Activated T-cell treated with anti-CD3 and anti-CD28 coated beads, Interleukin-2, amount 50 U/mL, for 72 hours (primary cell): Measurements from ENCODE around the gene ABCC4. TPM values are rescaled to one million over a fixed set of nuclear protein-coding genes. Genes with fewer than 3 reads are reported as not detected.
"Not testable (repeated sequence)": the region's sequence is repeated elsewhere in the genome, so short reads cannot be mapped to it uniquely, and the experiment has no call there.

Experiments used
- ATAC-seq, 2 donors: fragments of 150-1000 bp; cut with Tn5 transposase; replicated peaks in 1 of 2; 2 replicates each; pipeline ENCODE4 v1.10.0; 2021; ENCODE audit warnings: moderate library complexity in 2 of 2, mild to moderate bottlenecking in 1 of 2
- DNase-seq, 2 donors: peaks; one replicate each; pipeline ENCODE4 v3.0.0; 2021 to 2022; ENCODE audit warnings: mixed read lengths in 1 of 2
- H3K27ac Mint-ChIP-seq: one replicate; pipeline ENCODE4 v1.8.0; 2022; ENCODE audit warnings: mild to moderate bottlenecking, moderate library complexity, mixed read lengths
- H3K27me3 Mint-ChIP-seq: one replicate; pipeline ENCODE4 v1.8.0; 2022; ENCODE audit warnings: low read depth, mixed read lengths
- H3K36me3 Mint-ChIP-seq, 2 donors: one replicate each; pipeline ENCODE4 v1.8.0; 2022; ENCODE audit warnings: mixed read lengths in 2 of 2, mild to moderate bottlenecking in 1 of 2; ENCODE audit not compliant: insufficient read depth in 2 of 2
- H3K4me1 Mint-ChIP-seq: one replicate; pipeline ENCODE4 v1.8.0; 2022; ENCODE audit warnings: low read depth, mixed read lengths
- H3K4me3 Mint-ChIP-seq, 2 donors: one replicate each; pipeline ENCODE4 v1.8.0; 2022; ENCODE audit warnings: mild to moderate bottlenecking in 2 of 2, mixed read lengths in 2 of 2, moderate library complexity in 2 of 2
- H3K9me3 Mint-ChIP-seq, 2 donors: one replicate each; pipeline ENCODE4 v1.8.0; 2022; ENCODE audit warnings: mixed read lengths in 2 of 2
- total RNA-seq, 2 donors: library from RNA; stranded (reverse); gene quantifications; one replicate each; pipeline ENCODE4 v1.2.3, GENCODE V29; 2022

ABCC4 gene
- total RNA-seq, 2 donors from 2014 or later: 8.6 to 10.0 TPM

DNA sequence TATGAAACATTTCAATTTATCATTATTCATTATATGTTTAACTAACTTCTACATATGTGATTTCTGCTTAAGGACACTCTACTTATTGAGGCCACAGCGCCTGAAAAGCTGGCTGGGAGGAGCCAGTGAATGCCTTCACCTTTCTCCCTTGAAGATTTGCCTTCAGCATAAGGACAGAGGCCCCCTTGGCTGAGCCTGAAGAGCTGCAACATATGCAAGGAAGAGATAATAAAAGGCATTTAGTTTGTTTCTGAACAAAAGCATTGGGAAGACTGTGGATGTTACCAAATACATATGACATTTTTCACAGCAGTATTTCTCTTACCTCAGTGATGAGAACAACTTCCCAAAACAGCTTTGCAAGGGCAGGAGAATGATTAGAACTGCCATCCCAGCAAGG, 92.1 kb downstream of the ABCC4 start:
- no peak for ATAC-seq
- Mint-ChIP-seq H3K9me3 (no peaks in the 10 kb centered on the region), H3K27ac (no peak overlapping the region), H3K36me3 (peaks cover 3 to 6% of the 10 kb centered on the region in 2 donors), H3K4me3 (no peak overlapping the region), H3K4me1 (no peaks in the 10 kb centered on the region), H3K27me3 (no peaks in the 10 kb centered on the region)
- no peak for DNase-seq

DNA sequence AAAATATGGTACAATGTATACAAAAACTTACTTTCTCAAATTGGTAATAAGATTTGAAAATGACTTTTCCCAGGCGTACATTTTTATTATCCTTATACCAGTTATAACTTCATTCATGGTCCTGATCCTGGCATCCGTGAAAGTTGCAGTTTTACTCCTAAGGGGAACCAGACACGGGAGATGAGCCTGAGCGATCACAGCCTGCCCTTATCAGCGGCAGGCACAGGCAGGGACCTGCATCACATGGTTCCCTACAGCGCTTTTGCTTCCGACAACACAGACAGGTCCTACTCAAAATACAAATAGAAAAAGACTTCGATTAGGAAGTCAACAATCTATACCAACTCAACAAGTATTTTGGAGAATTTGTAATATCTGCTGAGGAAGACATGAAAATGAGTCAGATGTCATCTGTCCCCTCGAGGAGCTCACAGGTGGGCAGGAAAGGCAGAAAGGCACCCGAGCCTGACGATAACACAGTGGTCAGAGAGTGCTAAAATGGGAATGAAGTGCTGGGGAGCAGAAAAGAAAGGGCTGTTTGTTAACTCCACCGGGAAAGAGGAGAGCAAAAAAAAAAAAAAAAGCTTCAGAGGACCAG, 93.4 kb downstream of the ABCC4 start:
- DNase-seq: no peak

DNA sequence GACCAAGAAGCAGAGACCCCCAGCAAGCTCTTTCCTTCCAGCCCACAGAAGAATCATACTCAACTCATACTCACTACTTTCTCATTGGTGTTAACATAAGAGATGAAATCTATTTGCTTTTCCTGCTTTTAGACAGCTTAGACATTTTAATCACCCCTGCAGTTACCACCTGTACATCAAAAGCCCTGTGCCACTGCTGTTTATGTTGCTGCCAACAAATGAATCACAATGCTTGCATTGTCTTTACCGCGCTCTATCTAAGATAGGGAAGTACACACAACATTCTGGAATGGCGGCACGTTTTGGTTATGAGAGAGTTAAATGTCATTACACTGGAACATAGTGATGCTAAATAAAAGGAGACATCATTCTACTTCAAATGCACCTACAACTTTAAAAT, 95.1 kb downstream of the ABCC4 start:
- Mint-ChIP-seq H3K9me3 (no peaks in the 10 kb centered on the region), H3K36me3 (peaks cover 2 to 4% of the 10 kb centered on the region in 2 donors), H3K27ac (no peak overlapping the region), H3K27me3 (no peaks in the 10 kb centered on the region), H3K4me1 (no peaks in the 10 kb centered on the region), H3K4me3 (no peak overlapping the region)
- ATAC-seq (no peak), DNase-seq (no peak)

More for the DNA sequence above, 93.4 kb downstream of the ABCC4 start:
- ATAC-seq: no peak
- Mint-ChIP-seq H3K27ac (no peak overlapping the region), H3K4me3 (no peak overlapping the region), H3K27me3 (no peaks in the 10 kb centered on the region), H3K36me3 (peaks cover 3 to 5% of the 10 kb centered on the region in 2 donors), H3K9me3 (no peaks in the 10 kb centered on the region), H3K4me1 (no peaks in the 10 kb centered on the region)

DNA sequence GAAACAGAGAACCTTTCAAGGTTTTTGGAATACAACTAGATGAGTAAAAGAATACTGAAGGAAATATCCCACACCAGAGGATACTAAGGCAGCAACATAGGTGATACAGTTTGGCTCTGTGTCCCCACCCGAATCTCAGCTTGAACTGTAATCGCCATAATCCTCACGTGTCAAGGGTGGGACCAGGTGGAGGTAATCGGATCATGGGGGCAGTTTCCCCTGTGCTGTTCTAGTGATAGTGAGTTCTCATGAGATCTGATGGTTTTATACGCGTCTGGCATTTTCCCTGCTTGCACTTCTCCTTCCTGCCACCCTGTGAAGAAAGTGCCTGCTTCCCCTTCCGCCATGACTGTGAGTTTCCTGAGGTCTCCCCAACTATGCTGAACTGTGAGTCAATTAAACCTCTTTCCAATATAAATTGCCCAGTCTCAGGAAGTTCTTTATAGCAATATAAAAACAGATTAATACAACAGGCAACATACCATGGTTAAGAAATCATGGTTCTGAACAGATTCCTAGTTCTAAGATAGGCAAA, 97.0 kb downstream of the ABCC4 start:
- Mint-ChIP-seq H3K27ac (no peak overlapping the region), H3K4me1 (no peaks in the 10 kb centered on the region), H3K36me3 (peaks cover 8 to 10% of the 10 kb centered on the region in 2 donors), H3K9me3 (no peaks in the 10 kb centered on the region), H3K4me3 (no peak overlapping the region), H3K27me3 (no peaks in the 10 kb centered on the region)
- DNase-seq (no peak), ATAC-seq (no peak)

DNA sequence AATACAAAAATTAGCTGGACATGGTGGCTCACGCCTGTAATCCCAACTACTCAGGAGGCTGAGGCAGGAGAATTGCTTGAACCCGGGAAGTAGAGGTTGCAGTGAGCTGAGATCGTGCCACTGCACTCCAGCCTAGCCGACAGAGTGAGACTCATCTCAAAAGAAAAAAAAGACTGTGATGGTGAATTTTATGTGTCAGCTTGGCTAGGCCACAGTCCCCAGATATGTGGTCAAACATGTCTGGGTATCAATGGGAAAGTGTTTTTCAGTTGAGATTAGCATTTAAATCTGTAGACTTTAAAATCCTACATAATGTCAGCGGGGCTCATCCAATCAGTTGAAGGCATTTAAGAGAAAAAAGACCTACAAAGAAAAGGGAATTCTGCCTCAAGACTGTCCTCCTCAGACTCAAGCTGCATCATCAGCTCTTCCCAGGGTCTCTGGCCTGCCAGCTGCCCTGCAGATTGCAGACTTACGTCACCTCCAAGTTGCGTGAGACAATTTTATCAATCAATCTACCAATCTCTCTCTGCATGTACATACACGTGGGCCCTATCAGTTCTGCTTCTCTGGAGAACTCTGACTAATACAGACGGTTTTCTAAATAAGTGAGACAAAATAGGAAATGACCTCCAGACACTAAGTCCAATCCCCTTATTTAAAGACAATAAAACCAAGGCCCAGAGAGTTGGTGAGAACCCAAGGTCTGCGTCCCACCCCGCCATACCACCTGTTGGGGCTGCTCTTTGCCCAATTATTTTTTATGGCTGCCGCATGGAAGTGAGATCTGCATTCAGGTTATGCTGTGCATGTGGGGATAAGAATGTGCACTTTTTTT, 99.2 kb downstream of the ABCC4 start:
- H3K4me1 Mint-ChIP-seq: no peaks in the 10 kb centered on the region
- H3K27ac Mint-ChIP-seq: no peak overlapping the region
- H3K9me3 Mint-ChIP-seq: peaks cover 0 to 7% of the 10 kb centered on the region in 2 donors
- H3K27me3 Mint-ChIP-seq: no peaks in the 10 kb centered on the region
- ATAC-seq: peak in 1 of 2 donors; percentile 50
- DNase-seq: no peak
- no peak overlapping the region for H3K4me3 Mint-ChIP-seq
- peaks cover 12 to 17% of the 10 kb centered on the region in 2 donors for H3K36me3 Mint-ChIP-seq

DNA sequence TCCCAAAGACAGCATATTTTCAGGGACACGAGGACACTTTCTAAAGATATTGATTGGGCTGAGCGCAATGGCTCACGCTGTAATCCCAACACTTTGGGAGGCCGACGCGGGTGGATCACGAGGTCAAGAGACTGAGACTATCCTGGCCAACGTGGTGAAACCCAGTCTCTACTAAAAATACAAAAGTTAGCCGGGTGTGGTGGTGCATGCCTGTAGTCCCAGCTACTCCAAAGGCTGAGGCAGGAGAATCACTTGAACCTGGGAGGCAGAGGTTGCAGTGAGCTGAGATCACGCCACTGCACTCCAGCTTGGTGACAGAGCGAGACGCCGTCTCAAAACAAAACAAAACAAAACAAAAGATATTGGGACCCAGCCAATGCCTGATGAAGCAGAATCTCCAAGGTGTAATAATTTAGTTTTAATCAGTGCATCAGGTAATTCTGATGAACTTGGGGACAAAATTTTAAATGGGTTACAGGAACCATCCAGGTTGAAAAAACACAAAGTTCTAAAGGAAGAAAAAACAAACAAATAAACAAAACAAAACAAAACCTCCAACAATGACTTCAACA, 100.8 kb downstream of the ABCC4 start:
- not testable (repeated sequence) for DNase-seq, H3K27ac Mint-ChIP-seq, H3K27me3 Mint-ChIP-seq, H3K4me3 Mint-ChIP-seq, ATAC-seq, H3K4me1 Mint-ChIP-seq, H3K9me3 Mint-ChIP-seq
- peaks cover 12 to 17% of the 10 kb centered on the region in 2 donors for H3K36me3 Mint-ChIP-seq

DNA sequence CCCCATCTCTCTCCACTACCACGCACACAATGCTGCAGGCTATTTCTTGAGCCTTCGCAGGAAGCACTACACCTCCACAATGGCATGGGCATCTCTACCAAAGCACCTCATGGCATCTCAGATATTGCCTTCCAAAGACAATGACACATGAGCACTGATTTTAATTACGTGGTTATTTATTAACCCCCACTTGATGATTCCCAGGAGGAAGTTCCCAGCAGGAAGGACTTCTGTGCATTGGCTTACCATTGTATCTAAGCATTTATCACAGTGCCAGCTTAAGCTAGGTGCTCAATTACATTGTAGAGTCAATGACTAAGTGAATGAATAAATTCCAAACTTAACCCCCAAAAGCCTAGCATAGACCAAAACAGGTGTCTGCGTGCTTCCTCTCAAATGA, 101.4 kb downstream of the ABCC4 start:
- H3K4me1 Mint-ChIP-seq: no peaks in the 10 kb centered on the region
- DNase-seq (no peak), ATAC-seq (no peak)
- no peak overlapping the region for H3K27ac Mint-ChIP-seq
- peaks cover 12 to 17% of the 10 kb centered on the region in 2 donors for H3K36me3 Mint-ChIP-seq
- H3K27me3 Mint-ChIP-seq: no peaks in the 10 kb centered on the region
- no peak overlapping the region for H3K4me3 Mint-ChIP-seq
- H3K9me3 Mint-ChIP-seq: peaks cover 0 to 7% of the 10 kb centered on the region in 2 donors

DNA sequence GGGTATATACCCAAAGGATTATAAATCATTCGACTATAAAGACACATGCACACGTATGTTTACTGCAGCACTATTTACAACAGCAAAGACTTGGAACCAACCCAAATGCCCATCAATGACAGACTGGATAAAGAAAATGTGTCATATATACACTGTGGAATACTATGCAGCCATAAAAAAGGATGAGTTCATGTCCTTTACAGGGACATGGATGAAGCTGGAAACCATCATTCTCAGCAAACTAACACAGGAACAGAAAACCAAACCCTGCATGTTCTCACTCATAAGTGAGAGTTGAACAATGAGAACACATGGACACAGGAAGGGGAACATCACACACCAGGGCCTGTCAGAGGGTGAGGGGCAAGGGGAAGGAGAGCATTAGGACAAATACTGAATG, 102.6 kb downstream of the ABCC4 start:
- H3K36me3 Mint-ChIP-seq: peaks cover 12 to 17% of the 10 kb centered on the region in 2 donors
- H3K4me3 Mint-ChIP-seq, H3K27me3 Mint-ChIP-seq, H3K9me3 Mint-ChIP-seq, DNase-seq, H3K27ac Mint-ChIP-seq, ATAC-seq, H3K4me1 Mint-ChIP-seq: not testable (repeated sequence)

DNA sequence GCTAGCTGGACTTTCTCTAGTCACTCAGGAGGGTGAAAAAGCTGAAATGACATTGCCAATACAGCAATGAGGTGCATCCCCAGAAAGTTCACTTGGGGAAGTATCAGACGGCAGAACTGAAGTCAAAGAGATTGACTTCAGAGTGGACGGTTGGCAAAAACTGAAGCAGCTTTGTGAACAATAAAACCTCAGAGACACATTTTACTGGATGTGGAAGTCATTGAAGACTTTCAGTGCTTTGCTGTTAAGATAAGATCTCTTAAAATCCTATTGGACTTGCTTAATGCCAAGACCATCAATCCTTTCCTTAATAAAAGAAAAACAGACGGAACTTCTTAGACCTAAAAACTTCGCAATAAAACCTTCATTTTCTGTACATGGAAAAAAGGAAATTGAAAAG, 103.7 kb downstream of the ABCC4 start:
- Mint-ChIP-seq H3K9me3 (peaks cover 0 to 7% of the 10 kb centered on the region in 2 donors), H3K4me1 (no peaks in the 10 kb centered on the region), H3K36me3 (peaks cover 12 to 17% of the 10 kb centered on the region in 2 donors), H3K4me3 (no peak overlapping the region), H3K27ac (no peak overlapping the region), H3K27me3 (no peaks in the 10 kb centered on the region)
- DNase-seq (no peak), ATAC-seq (no peak)

DNA sequence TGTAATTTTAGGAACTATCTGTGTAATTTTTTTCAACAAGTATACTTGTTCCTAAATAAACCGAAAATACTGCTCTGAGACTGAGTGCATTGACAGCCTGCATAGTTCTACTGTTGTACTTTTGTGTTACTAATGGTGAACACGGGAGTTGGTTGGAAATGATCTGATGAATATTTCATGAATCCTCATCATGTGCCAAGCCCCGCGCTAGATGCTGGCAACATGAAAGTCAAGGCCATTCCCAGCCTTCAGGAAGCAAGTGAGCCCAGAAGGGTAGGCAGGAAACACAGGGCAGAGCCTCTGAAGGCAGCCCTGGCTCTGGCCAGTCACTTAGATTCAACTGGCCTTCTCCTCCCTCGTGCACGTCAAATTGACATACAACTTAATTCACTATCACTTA, 106.1 kb downstream of the ABCC4 start:
- peaks cover 9 to 11% of the 10 kb centered on the region in 2 donors for H3K36me3 Mint-ChIP-seq
- H3K9me3 Mint-ChIP-seq: peaks cover 0 to 7% of the 10 kb centered on the region in 2 donors
- DNase-seq (no peak), ATAC-seq (no peak)
- H3K4me1 Mint-ChIP-seq: no peaks in the 10 kb centered on the region
- no peak overlapping the region for H3K27ac Mint-ChIP-seq
- H3K4me3 Mint-ChIP-seq: no peak overlapping the region
- H3K27me3 Mint-ChIP-seq: no peaks in the 10 kb centered on the region

DNA sequence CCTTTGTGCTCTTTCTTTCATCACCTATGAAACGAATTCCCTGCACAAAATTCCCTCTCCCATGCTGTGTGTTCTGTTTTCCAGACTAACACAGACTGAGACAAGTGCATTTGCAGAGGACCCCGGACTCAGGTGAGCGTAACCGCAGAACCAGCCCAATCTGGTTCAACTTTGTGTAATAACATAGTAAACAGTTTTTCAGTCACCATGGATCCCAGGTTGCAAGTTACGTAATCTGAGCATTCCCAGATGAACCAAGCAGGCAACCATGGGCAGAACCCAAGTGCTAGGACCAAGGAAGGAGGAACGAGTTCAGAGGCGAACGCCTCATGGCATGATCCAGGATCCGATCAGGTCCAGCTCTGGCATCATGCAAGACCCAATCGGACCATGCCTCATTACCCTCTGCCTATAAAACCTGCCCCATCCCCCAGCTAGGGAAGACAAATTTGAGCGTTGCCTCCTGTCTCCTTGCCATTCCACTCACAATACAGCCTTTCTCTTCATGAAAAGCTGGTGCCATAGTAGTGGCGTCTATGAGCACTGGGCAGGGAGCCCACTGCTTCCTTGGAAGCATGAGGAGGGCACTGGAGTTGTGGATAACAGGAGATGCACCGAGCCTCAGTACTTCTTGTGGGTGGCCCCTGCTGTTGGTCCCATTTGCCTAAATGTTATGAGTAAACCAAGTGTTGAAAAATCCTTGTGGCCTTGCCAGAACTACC, 107.6 kb downstream of the ABCC4 start:
- Mint-ChIP-seq H3K9me3 (peaks cover 0 to 4% of the 10 kb centered on the region in 2 donors), H3K4me3 (no peak overlapping the region), H3K27ac (no peak overlapping the region), H3K36me3 (peaks cover under 1 to 3% of the 10 kb centered on the region in 2 donors), H3K27me3 (no peaks in the 10 kb centered on the region), H3K4me1 (no peaks in the 10 kb centered on the region)
- DNase-seq (no peak), ATAC-seq (no peak)

DNA sequence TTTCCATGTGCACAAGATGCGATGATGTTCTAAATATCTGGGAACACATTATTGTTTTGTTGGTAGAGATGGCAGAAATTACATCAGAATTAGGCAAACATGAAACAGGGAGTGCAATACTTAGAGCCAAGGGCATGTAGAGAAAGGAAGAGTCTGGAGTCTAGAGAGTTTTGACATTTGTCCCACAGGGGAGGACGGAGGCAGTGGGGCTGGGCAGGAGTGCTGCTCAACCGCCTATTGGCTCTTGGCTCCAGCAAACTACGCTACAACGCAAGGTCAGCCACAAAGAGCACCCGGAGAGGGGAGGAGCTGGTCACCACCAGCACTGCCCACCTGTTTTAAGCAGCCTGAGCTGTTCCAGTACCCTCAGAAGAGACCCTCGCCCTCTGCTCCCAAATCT, 108.3 kb downstream of the ABCC4 start:
- Mint-ChIP-seq H3K27me3 (no peaks in the 10 kb centered on the region), H3K9me3 (no peaks in the 10 kb centered on the region), H3K36me3 (peaks cover 0 to 1% of the 10 kb centered on the region in 2 donors), H3K4me1 (no peaks in the 10 kb centered on the region), H3K27ac (no peak overlapping the region), H3K4me3 (no peak overlapping the region)
- no peak for ATAC-seq
- no peak for DNase-seq

DNA sequence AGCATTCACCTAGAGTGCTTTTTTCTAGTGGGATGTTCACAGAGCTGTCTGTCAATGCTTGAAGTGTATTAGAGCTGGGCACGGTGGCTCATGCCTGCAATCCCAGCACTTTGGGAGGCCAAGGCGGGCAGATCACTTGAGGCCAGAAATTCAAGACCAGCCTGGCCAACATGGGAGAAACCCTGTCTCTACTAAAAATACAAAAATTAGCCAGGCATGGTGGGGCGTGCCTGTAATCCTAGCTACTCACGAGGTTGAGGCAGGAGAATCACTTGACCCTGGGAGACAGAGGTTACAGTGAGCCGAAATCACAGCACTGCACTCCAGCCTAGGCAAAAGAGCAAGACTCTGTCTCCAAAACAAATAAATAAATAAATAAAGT, 108.7 kb downstream of the ABCC4 start:
- not testable (repeated sequence) for ATAC-seq, H3K27me3 Mint-ChIP-seq, H3K36me3 Mint-ChIP-seq, H3K27ac Mint-ChIP-seq, H3K4me1 Mint-ChIP-seq, DNase-seq, H3K4me3 Mint-ChIP-seq, H3K9me3 Mint-ChIP-seq
